Body of pancreas (tissue), 4 donors: ENCODE results near the gene HOXB5.

Experiments
- POLR2A ChIP-seq, 3 donors: fragments of 450-650 bp; IDR thresholded peaks; one replicate each; pipeline ENCODE4 v1.6.1; 2016; ENCODE audit warnings: antibody characterized with exemption in 3 of 3, mild to moderate bottlenecking in 2 of 3
- TF ChIP-seq, protein P1 (sequence below), 7 experiments: fragments of 450-650 bp in 4 of 7; fragments of 200-600 bp in 3 of 7; sonication (generic) in 3 of 7; IDR thresholded peaks; one replicate each; pipeline ENCODE4 v1.5.1; 2016 to 2019; ENCODE audit warnings: antibody characterized with exemption in 7 of 7

GRCh38 chr17:48550502-48551213 lies 42.9 kb downstream of the HOXB5 start:
- TF ChIP-seq POLR2A (IDR thresholded peaks at IDR 0.05) = no peak
- TF ChIP-seq, protein P1, sequence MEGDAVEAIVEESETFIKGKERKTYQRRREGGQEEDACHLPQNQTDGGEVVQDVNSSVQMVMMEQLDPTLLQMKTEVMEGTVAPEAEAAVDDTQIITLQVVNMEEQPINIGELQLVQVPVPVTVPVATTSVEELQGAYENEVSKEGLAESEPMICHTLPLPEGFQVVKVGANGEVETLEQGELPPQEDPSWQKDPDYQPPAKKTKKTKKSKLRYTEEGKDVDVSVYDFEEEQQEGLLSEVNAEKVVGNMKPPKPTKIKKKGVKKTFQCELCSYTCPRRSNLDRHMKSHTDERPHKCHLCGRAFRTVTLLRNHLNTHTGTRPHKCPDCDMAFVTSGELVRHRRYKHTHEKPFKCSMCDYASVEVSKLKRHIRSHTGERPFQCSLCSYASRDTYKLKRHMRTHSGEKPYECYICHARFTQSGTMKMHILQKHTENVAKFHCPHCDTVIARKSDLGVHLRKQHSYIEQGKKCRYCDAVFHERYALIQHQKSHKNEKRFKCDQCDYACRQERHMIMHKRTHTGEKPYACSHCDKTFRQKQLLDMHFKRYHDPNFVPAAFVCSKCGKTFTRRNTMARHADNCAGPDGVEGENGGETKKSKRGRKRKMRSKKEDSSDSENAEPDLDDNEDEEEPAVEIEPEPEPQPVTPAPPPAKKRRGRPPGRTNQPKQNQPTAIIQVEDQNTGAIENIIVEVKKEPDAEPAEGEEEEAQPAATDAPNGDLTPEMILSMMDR (IDR thresholded peaks at IDR 0.05) = no peak
